HEK293 (cell line): ENCODE measurements around the gene BCL6.

Experiments
- CTCF ChIA-PET: fragments of 350-600 bp; formaldehyde crosslinking; extraction: SDS; loops from one replicate; lab custom pipeline; 2021; ENCODE audit warnings: antibody characterized with exemption; lab: Yijun Ruan, JAX
- POLR2A ChIA-PET: fragments of 300-600 bp; formaldehyde crosslinking; extraction: SDS; loops from one replicate; lab custom pipeline; 2020; ENCODE audit warnings: antibody characterized with exemption, inconsistent platforms; lab: Yijun Ruan, JAX
- H3K27ac ChIP-seq: fragments of 200-500 bp; sonication (Bioruptor generic); 2 replicates; pipeline ENCODE4 v1.5.1; 2014; ENCODE audit warnings: low read depth, low read length, control low read depth, inconsistent platforms; ENCODE audit errors: extremely low read depth
- H3K36me3 ChIP-seq, 2 experiments: fragments of 200-500 bp in 1 of 2; sonication (Bioruptor generic) in 1 of 2; 1 replicate in 1 of 2; 2 replicates in 1 of 2; pipeline ENCODE4 v1.5.1; 2014 to 2017; ENCODE audit warnings: inconsistent platforms in 2 of 2, low read length in 2 of 2; ENCODE audit not compliant: control insufficient read depth in 2 of 2, insufficient read depth in 1 of 2
- H3K4me1 ChIP-seq: fragments of 200-500 bp; sonication (Bioruptor generic); 2 replicates; pipeline ENCODE4 v1.5.1; 2014; ENCODE audit warnings: mild to moderate bottlenecking, low read length, inconsistent platforms; ENCODE audit not compliant: control insufficient read depth, insufficient read depth
- H3K4me3 ChIP-seq: 2 replicates; pipeline ENCODE4 v1.5.1; 2011; ENCODE audit warnings: low read depth, mild to moderate bottlenecking, control low read depth, low read length, moderate library complexity
- H3K9me3 ChIP-seq: fragments of 200-500 bp; sonication (Bioruptor generic); 2 replicates; pipeline ENCODE4 v1.5.1; 2014; ENCODE audit warnings: low read depth, low read length, inconsistent platforms; ENCODE audit not compliant: control insufficient read depth, insufficient read depth
- KLF1 ChIP-seq: fragments of 450-650 bp; formaldehyde crosslinking; IDR thresholded peaks from 2 replicates; pipeline ENCODE4 v1.5.1; 2016; ENCODE audit warnings: missing biosample characterization, missing genetic modification characterization
- KLF8 ChIP-seq: fragments of 450-650 bp; formaldehyde crosslinking; IDR thresholded peaks from 2 replicates; pipeline ENCODE4 v1.5.1; 2016; ENCODE audit warnings: missing biosample characterization, missing genetic modification characterization
- SP2 ChIP-seq: fragments of 450-650 bp; formaldehyde crosslinking; IDR thresholded peaks from 2 replicates; pipeline ENCODE4 v1.5.1; 2016; ENCODE audit warnings: missing biosample characterization, missing genetic modification characterization
- ZBTB20 ChIP-seq: fragments of 450-650 bp; formaldehyde crosslinking; IDR thresholded peaks from 2 replicates; pipeline ENCODE4 v1.5.1; 2016; ENCODE audit warnings: missing biosample characterization, missing genetic modification characterization
- ZBTB7A ChIP-seq: fragments of 450-650 bp; formaldehyde crosslinking; IDR thresholded peaks from 2 replicates; pipeline ENCODE4 v1.5.1; 2016; ENCODE audit warnings: low read depth, missing biosample characterization, missing genetic modification characterization
- ZBTB8A ChIP-seq: fragments of 450-650 bp; formaldehyde crosslinking; IDR thresholded peaks from 2 replicates; pipeline ENCODE4 v1.5.1; 2016; ENCODE audit warnings: missing biosample characterization, missing genetic modification characterization
- ZNF16 ChIP-seq: fragments of 450-650 bp; formaldehyde crosslinking; IDR thresholded peaks from 2 replicates; pipeline ENCODE4 v1.5.1; 2016; ENCODE audit warnings: low read depth, missing biosample characterization, missing genetic modification characterization
- ZNF169 ChIP-seq: fragments of 450-650 bp; formaldehyde crosslinking; IDR thresholded peaks from 2 replicates; pipeline ENCODE4 v1.5.1; 2016; ENCODE audit warnings: missing biosample characterization, missing genetic modification characterization
- ZNF211 ChIP-seq: fragments of 450-650 bp; formaldehyde crosslinking; IDR thresholded peaks from 2 replicates; pipeline ENCODE4 v1.5.1; 2016; ENCODE audit warnings: low read depth, missing biosample characterization, missing genetic modification characterization
- ZNF214 ChIP-seq: fragments of 450-650 bp; formaldehyde crosslinking; IDR thresholded peaks from 2 replicates; pipeline ENCODE4 v1.5.1; 2017; ENCODE audit warnings: missing biosample characterization, mild to moderate bottlenecking, missing genetic modification characterization, borderline replicate concordance
- ZNF23 ChIP-seq: fragments of 450-650 bp; formaldehyde crosslinking; IDR thresholded peaks from 2 replicates; pipeline ENCODE4 v1.5.1; 2016; ENCODE audit warnings: missing biosample characterization, missing genetic modification characterization, borderline replicate concordance
- ZNF404 ChIP-seq: fragments of 450-650 bp; formaldehyde crosslinking; IDR thresholded peaks from 2 replicates; pipeline ENCODE4 v1.5.1; 2017; ENCODE audit warnings: missing biosample characterization, missing genetic modification characterization
- ZNF529 ChIP-seq: fragments of 450-650 bp; formaldehyde crosslinking; IDR thresholded peaks from 2 replicates; pipeline ENCODE4 v1.5.1; 2017; ENCODE audit warnings: missing genetic modification characterization, missing biosample characterization; ENCODE audit not compliant: insufficient replicate concordance
- ZNF558 ChIP-seq: fragments of 450-650 bp; formaldehyde crosslinking; IDR thresholded peaks from 2 replicates; pipeline ENCODE4 v1.5.1; 2016; ENCODE audit warnings: missing biosample characterization, missing genetic modification characterization
- ZNF600 ChIP-seq: fragments of 450-650 bp; formaldehyde crosslinking; IDR thresholded peaks from 2 replicates; pipeline ENCODE4 v1.5.1; 2016; ENCODE audit warnings: missing biosample characterization, missing genetic modification characterization
- ZNF610 ChIP-seq: fragments of 450-650 bp; formaldehyde crosslinking; IDR thresholded peaks from 2 replicates; pipeline ENCODE4 v1.5.1; 2016; ENCODE audit warnings: missing biosample characterization, missing genetic modification characterization, borderline replicate concordance
- ZNF707 ChIP-seq: fragments of 450-650 bp; formaldehyde crosslinking; IDR thresholded peaks from 2 replicates; pipeline ENCODE4 v1.5.1; 2016; ENCODE audit warnings: missing biosample characterization, missing genetic modification characterization
- TF ChIP-seq, protein P1 (sequence below): fragments of 450-650 bp; formaldehyde crosslinking; IDR thresholded peaks from 2 replicates; pipeline ENCODE4 v1.5.1; 2016; ENCODE audit warnings: missing biosample characterization, missing genetic modification characterization
- TF ChIP-seq, protein P2 (sequence below): fragments of 450-650 bp; formaldehyde crosslinking; IDR thresholded peaks from 2 replicates; pipeline ENCODE4 v1.5.1; 2016; ENCODE audit warnings: missing biosample characterization, missing genetic modification characterization
- TF ChIP-seq, protein P3 (sequence below): fragments of 450-650 bp; formaldehyde crosslinking; IDR thresholded peaks from 2 replicates; pipeline ENCODE4 v1.5.1; 2016; ENCODE audit warnings: missing biosample characterization, missing genetic modification characterization

Gene BCL6

DNA sequence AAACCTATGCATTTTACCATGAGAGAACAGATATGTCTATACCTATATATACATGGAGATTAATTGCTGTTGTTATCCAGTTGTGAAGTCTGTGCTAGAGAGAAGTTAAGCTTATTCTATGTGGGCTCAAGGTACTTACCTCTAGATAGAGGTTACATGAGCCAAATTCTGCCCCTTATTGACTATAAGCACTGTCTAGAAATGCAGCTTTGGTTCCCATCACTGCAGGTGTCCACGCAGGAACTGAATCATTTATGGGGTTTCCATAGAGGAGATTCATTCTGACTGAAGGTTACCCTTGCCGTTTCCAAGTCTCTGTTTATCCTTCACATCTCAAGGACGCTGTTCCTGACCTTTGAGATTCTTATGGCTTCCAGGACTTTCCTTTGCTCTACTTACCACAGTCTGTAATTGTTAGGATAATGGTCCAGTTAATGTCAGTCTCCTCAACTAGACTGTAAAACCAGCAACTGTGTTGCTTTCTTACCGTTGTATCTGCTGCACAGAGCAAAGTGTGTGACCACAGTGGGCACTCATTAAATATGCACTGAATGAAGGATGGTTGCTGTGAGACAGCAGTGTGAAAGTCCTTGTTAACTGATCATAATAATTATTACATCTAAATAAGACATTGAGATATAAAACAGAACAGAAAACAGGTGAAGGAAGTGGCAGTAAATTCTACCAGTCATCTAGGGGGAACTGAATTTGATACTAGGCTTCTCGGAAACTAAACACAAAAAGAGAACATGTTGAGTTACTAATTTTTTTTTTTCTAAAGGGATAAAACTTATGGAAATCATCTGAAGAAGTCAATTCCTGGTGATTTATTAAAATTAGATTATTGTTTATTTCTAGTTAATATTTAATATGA, 44.0 kb upstream of the BCL6 start:
- TF ChIP-seq ZNF169 (tag by site-specific recombination) (no peak), ZNF16 (tag by site-specific recombination) (no peak), ZBTB20 (tag by site-specific recombination) (no peak), ZNF23 (tag by site-specific recombination) (no peak), ZBTB8A (tag by site-specific recombination) (no peak), ZNF558 (no peak), ZNF211 (tag by site-specific recombination) (no peak), ZNF707 (no peak), ZNF610 (tag by site-specific recombination) (no peak), ZNF404 (tag by site-specific recombination) (no peak), KLF1 (tag by site-specific recombination) (no peak)
- TF ChIP-seq, protein P1, sequence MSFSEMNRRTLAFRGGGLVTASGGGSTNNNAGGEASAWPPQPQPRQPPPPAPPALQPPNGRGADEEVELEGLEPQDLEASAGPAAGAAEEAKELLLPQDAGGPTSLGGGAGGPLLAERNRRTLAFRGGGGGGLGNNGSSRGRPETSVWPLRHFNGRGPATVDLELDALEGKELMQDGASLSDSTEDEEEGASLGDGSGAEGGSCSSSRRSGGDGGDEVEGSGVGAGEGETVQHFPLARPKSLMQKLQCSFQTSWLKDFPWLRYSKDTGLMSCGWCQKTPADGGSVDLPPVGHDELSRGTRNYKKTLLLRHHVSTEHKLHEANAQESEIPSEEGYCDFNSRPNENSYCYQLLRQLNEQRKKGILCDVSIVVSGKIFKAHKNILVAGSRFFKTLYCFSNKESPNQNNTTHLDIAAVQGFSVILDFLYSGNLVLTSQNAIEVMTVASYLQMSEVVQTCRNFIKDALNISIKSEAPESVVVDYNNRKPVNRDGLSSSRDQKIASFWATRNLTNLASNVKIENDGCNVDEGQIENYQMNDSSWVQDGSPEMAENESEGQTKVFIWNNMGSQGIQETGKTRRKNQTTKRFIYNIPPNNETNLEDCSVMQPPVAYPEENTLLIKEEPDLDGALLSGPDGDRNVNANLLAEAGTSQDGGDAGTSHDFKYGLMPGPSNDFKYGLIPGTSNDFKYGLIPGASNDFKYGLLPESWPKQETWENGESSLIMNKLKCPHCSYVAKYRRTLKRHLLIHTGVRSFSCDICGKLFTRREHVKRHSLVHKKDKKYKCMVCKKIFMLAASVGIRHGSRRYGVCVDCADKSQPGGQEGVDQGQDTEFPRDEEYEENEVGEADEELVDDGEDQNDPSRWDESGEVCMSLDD (tag by site-specific recombination) = no peak
- TF ChIP-seq, protein P2, sequence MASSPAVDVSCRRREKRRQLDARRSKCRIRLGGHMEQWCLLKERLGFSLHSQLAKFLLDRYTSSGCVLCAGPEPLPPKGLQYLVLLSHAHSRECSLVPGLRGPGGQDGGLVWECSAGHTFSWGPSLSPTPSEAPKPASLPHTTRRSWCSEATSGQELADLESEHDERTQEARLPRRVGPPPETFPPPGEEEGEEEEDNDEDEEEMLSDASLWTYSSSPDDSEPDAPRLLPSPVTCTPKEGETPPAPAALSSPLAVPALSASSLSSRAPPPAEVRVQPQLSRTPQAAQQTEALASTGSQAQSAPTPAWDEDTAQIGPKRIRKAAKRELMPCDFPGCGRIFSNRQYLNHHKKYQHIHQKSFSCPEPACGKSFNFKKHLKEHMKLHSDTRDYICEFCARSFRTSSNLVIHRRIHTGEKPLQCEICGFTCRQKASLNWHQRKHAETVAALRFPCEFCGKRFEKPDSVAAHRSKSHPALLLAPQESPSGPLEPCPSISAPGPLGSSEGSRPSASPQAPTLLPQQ (tag by site-specific recombination) = no peak
- TF ChIP-seq, all 188 proteins: peak for 0
- Histone ChIP-seq H3K36me3 (no peaks in the 10 kb centered on the region), H3K4me3 (no peak overlapping the region), H3K9me3 (no peaks in the 10 kb centered on the region), H3K27ac (no peak overlapping the region), H3K4me1 (no peaks in the 10 kb centered on the region; the same call in 1 of the 2 replicates)
- ChIA-PET CTCF (no interaction called here), POLR2A (no interaction called here)

DNA sequence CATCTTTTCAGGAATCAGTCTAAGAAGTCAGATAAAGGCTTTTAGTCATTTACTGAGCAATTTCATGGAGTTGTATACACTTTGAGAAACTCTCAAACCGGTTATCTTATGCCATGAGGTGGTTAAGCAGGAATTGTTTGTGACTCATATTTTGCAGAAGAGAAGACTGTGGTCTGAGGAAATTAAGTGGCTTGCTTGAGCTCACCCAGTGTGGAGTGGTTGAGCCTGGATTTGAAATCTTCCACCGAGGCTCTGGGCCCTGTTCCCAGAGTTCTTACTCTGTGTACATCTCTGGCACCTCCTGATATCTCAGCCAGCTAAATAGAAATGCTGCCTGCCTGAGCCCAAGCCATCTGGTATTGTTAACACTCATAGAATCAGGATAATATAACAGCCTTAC, 37.8 kb upstream of the BCL6 start:
- H3K9me3 ChIP-seq = no peaks in the 10 kb centered on the region
- no peaks in the 10 kb centered on the region for H3K36me3 ChIP-seq
- TF ChIP-seq ZBTB7A (tag by site-specific recombination) (no peak), ZNF600 (tag by site-specific recombination) (no peak), ZNF529 (no peak), SP2 (tag by site-specific recombination) (no peak), ZNF214 (tag by site-specific recombination) (no peak), KLF8 (no peak)
- TF ChIP-seq, protein P3, sequence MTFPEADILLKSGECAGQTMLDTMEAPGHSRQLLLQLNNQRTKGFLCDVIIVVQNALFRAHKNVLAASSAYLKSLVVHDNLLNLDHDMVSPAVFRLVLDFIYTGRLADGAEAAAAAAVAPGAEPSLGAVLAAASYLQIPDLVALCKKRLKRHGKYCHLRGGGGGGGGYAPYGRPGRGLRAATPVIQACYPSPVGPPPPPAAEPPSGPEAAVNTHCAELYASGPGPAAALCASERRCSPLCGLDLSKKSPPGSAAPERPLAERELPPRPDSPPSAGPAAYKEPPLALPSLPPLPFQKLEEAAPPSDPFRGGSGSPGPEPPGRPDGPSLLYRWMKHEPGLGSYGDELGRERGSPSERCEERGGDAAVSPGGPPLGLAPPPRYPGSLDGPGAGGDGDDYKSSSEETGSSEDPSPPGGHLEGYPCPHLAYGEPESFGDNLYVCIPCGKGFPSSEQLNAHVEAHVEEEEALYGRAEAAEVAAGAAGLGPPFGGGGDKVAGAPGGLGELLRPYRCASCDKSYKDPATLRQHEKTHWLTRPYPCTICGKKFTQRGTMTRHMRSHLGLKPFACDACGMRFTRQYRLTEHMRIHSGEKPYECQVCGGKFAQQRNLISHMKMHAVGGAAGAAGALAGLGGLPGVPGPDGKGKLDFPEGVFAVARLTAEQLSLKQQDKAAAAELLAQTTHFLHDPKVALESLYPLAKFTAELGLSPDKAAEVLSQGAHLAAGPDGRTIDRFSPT (tag by site-specific recombination) = no peak
- TF ChIP-seq, all 188 proteins: peak for 0
- Histone ChIP-seq H3K27ac (no peak overlapping the region), H3K4me3 (no peak overlapping the region), H3K4me1 (no peaks in the 10 kb centered on the region)
- ChIA-PET CTCF (interaction anchor here (0.6 to 0.7 kb wide), 2 partner anchors 28 to 257 kb away, joined by 3 read pairs; no protein-coding TSS in a partner anchor), POLR2A (no interaction called here)
